ENCODE data around the gene PTAR1. TPM values are rescaled to one million over a fixed set of nuclear protein-coding genes. Genes with fewer than 3 reads are reported as not detected.
A peak's percentile ranks its signal among the peaks of the same experiment; 100 is the strongest.

The PTAR1 gene
- polyA plus RNA-seq, 2 of the 4 experiments (the other 2 are of a cell fraction) = 16.6 to 32.4 TPM

GRCh38 chr9:69773258-69773657 is 13.4 kb upstream of the PTAR1 start:
- H3K4me3 ChIP-seq = no peak overlapping the region
- H3K27ac ChIP-seq = no peak overlapping the region
- WGBS (ENCODE audit: missing lambda C conversion rate) = 52% methylated on average over 1 of the region's 1 CpG
- H3K4me1 ChIP-seq = peaks cover 7% of the 10 kb centered on the region; the same call in 1 of the 3 replicates
- ATAC-seq = no peak
- POLR2A ChIA-PET = no interaction called here
- CTCF ChIA-PET = no interaction called here
- no peak overlapping the region for H3K4me2 ChIP-seq
- DNase-seq (ENCODE audit: low read depth in 1 of 2, low spot score in 1 of 2) = no peak
- no peaks in the 10 kb centered on the region for H3K9me3 ChIP-seq
- FAIRE-seq = no peak
- TF ChIP-seq NFE2L2 (conservative IDR thresholded peaks at IDR 0.05; ENCODE audit: low read length) (no peak), FOXS1 (CRISPR knock-in tag; IDR thresholded peaks at IDR 0.05) (no peak), MAFK (IDR thresholded peaks at IDR 0.05; ENCODE audit: partially characterized antibody) (peak; percentile 80), ZFP36 (IDR thresholded peaks at IDR 0.05; ENCODE audit: borderline replicate concordance, partially characterized antibody) (no peak)
- TF ChIP-seq, protein P1, sequence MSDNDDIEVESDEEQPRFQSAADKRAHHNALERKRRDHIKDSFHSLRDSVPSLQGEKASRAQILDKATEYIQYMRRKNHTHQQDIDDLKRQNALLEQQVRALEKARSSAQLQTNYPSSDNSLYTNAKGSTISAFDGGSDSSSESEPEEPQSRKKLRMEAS (IDR thresholded peaks at IDR 0.05) = no peak

GRCh38 chr9:69771775-69772418 is 12.1 kb upstream of the PTAR1 start:
- WGBS (ENCODE audit: missing lambda C conversion rate) = 65% methylated on average over 4 of the region's 4 CpGs
- Histone ChIP-seq H3K4me3 (no peak overlapping the region), H3K4me1 (peaks cover 7% of the 10 kb centered on the region; the same call in 1 of the 3 replicates), H3K4me2 (no peak overlapping the region), H3K27ac (peak overlapping the region; percentile 22 to 34; a peak in 3 of 6 replicates), H3K9me3 (no peaks in the 10 kb centered on the region)
- no peak for ATAC-seq
- TF ChIP-seq MAFK (IDR thresholded peaks at IDR 0.05; ENCODE audit: partially characterized antibody) = peak; percentile 75
- TF ChIP-seq, protein P2, sequence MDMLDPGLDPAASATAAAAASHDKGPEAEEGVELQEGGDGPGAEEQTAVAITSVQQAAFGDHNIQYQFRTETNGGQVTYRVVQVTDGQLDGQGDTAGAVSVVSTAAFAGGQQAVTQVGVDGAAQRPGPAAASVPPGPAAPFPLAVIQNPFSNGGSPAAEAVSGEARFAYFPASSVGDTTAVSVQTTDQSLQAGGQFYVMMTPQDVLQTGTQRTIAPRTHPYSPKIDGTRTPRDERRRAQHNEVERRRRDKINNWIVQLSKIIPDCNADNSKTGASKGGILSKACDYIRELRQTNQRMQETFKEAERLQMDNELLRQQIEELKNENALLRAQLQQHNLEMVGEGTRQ (IDR thresholded peaks at IDR 0.05) = no peak
- TF ChIP-seq NFE2L2 (conservative IDR thresholded peaks at IDR 0.05; ENCODE audit: low read length) = peak; percentile 44; the same call in 1 of the 2 replicates
- FAIRE-seq = no peak
- DNase-seq (ENCODE audit: low read depth in 1 of 2, low spot score in 1 of 2) = no peak
- ChIA-PET CTCF (no interaction called here), POLR2A (interaction anchor here (0.9 kb wide), 1 partner anchor 12 kb away, joined by 3 read pairs; the partner anchor contains the start of gene PTAR1)

DNA sequence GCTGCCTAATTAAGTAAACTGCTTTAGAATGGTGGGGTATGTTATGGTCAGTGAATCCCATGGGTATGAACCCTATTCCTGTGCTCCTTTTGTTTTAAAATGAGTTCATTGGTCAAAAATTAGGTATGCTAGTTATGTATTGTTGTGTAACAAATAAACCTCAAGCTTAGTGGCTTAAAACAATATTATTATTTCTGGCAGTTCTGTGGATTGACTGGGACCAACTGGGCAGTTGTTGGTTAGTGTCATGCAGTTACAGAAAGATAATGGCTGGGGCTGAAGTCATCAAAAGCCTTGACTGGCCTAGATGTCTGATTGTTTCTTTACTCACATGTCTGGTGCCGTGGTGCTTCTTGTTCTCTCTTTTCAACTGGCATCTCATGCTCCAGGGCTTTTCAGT is 8.9 kb upstream of the PTAR1 start:
- TF ChIP-seq CBX2 (IDR thresholded peaks at IDR 0.05; ENCODE audit: borderline replicate concordance, low read depth) = no peak
- TF ChIP-seq NR3C1 (IDR thresholded peaks at IDR 0.05) = no peak
- TF ChIP-seq, protein P1 (IDR thresholded peaks at IDR 0.05) = no peak
- no peak for TF ChIP-seq EHMT2 (IDR thresholded peaks at IDR 0.05; ENCODE audit: low read depth)
- no peak for TF ChIP-seq FOSB (CRISPR knock-in tag; IDR thresholded peaks at IDR 0.05)
- no peak for TF ChIP-seq POLR2AphosphoS2 (conservative IDR thresholded peaks at IDR 0.05; ENCODE audit: low read length)
- no peak for TF ChIP-seq CBX8 (IDR thresholded peaks at IDR 0.05)
- TF ChIP-seq, protein P3, sequence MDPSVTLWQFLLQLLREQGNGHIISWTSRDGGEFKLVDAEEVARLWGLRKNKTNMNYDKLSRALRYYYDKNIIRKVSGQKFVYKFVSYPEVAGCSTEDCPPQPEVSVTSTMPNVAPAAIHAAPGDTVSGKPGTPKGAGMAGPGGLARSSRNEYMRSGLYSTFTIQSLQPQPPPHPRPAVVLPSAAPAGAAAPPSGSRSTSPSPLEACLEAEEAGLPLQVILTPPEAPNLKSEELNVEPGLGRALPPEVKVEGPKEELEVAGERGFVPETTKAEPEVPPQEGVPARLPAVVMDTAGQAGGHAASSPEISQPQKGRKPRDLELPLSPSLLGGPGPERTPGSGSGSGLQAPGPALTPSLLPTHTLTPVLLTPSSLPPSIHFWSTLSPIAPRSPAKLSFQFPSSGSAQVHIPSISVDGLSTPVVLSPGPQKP (IDR thresholded peaks at IDR 0.05; ENCODE audit: low read depth, low read length) = no peak
- TF ChIP-seq, protein P4, sequence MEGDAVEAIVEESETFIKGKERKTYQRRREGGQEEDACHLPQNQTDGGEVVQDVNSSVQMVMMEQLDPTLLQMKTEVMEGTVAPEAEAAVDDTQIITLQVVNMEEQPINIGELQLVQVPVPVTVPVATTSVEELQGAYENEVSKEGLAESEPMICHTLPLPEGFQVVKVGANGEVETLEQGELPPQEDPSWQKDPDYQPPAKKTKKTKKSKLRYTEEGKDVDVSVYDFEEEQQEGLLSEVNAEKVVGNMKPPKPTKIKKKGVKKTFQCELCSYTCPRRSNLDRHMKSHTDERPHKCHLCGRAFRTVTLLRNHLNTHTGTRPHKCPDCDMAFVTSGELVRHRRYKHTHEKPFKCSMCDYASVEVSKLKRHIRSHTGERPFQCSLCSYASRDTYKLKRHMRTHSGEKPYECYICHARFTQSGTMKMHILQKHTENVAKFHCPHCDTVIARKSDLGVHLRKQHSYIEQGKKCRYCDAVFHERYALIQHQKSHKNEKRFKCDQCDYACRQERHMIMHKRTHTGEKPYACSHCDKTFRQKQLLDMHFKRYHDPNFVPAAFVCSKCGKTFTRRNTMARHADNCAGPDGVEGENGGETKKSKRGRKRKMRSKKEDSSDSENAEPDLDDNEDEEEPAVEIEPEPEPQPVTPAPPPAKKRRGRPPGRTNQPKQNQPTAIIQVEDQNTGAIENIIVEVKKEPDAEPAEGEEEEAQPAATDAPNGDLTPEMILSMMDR (IDR thresholded peaks at IDR 0.05) = no peak
- TF ChIP-seq, protein P5, sequence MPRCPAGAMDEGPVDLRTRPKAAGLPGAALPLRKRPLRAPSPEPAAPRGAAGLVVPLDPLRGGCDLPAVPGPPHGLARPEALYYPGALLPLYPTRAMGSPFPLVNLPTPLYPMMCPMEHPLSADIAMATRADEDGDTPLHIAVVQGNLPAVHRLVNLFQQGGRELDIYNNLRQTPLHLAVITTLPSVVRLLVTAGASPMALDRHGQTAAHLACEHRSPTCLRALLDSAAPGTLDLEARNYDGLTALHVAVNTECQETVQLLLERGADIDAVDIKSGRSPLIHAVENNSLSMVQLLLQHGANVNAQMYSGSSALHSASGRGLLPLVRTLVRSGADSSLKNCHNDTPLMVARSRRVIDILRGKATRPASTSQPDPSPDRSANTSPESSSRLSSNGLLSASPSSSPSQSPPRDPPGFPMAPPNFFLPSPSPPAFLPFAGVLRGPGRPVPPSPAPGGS (IDR thresholded peaks at IDR 0.05) = no peak
- no peak for TF ChIP-seq RARB (CRISPR knock-in tag; IDR thresholded peaks at IDR 0.05)
- TF ChIP-seq, protein P6, sequence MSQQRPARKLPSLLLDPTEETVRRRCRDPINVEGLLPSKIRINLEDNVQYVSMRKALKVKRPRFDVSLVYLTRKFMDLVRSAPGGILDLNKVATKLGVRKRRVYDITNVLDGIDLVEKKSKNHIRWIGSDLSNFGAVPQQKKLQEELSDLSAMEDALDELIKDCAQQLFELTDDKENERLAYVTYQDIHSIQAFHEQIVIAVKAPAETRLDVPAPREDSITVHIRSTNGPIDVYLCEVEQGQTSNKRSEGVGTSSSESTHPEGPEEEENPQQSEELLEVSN (IDR thresholded peaks at IDR 0.05; ENCODE audit: borderline replicate concordance, low read depth) = no peak
- TF ChIP-seq ZC3H11A (IDR thresholded peaks at IDR 0.05) = no peak
- TF ChIP-seq BHLHE40 (IDR thresholded peaks at IDR 0.05; ENCODE audit: low read depth, low read length) = no peak
- no peak for TF ChIP-seq POLR2A (IDR thresholded peaks at IDR 0.05; ENCODE audit: low read length)
- no peak for TF ChIP-seq HOXA7 (CRISPR knock-in tag; IDR thresholded peaks at IDR 0.05)
- TF ChIP-seq GATA3 (IDR thresholded peaks at IDR 0.05; ENCODE audit: borderline replicate concordance) = no peak
- no peak for TF ChIP-seq SREBF2 (IDR thresholded peaks at IDR 0.05)
- no peak for TF ChIP-seq KDM5A (IDR thresholded peaks at IDR 0.05)
- TF ChIP-seq HOXB13 (CRISPR knock-in tag; IDR thresholded peaks at IDR 0.05; ENCODE audit: low read depth) = no peak
- ChIA-PET POLR2A (no interaction called here), CTCF (interaction anchor here (1.8 kb wide), 1 partner anchor 151 kb away, joined by 5 read pairs; no protein-coding TSS in a partner anchor)
- DNase-seq (ENCODE audit: low read depth in 1 of 2, low spot score in 1 of 2) (no peak), FAIRE-seq (no peak), ATAC-seq (no peak)
- peaks cover 13% of the 10 kb centered on the region for H3K4me1 ChIP-seq
- H3K27ac ChIP-seq = no peak overlapping the region
- H3K4me3 ChIP-seq = no peak overlapping the region
- H3K4me2 ChIP-seq = no peak overlapping the region
- 94% methylated on average over 1 of the region's 1 CpG for WGBS (ENCODE audit: missing lambda C conversion rate)
- no peaks in the 10 kb centered on the region for H3K9me3 ChIP-seq

All from A549 (cell line).